ENCODE data around the gene TNFSF18.

The TNFSF18 gene

GRCh38 chr1:173038875-173039554 is 11.7 kb downstream of the TNFSF18 start:
- no peak for DNase-seq (ENCODE audit: low spot score)

DNA sequence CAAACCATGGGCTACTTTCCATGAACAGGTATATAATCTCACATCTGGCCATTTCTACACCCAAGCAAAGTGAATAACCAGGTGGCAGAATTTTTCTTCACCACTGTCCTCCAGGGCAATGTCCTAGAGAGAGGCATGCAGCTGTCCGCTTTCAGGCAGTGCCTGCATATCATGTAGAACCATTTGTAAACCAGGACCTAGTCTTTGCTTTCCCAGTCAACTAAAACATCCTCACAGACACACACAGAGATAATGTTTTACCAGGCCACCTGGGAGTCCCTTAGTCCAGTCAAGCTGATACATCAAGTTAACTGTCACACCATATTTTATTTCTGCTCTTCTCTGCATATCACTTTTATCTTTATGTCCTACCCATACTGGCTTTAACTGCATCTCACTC is 26.2 kb downstream of the TNFSF18 start:
- DNase-seq (ENCODE audit: low spot score) = no peak

- DNase-seq (ENCODE audit: low spot score) = no peak
Measured at GRCh38 chr1:173023343-173023742, 27.4 kb downstream of the TNFSF18 start.

DNA sequence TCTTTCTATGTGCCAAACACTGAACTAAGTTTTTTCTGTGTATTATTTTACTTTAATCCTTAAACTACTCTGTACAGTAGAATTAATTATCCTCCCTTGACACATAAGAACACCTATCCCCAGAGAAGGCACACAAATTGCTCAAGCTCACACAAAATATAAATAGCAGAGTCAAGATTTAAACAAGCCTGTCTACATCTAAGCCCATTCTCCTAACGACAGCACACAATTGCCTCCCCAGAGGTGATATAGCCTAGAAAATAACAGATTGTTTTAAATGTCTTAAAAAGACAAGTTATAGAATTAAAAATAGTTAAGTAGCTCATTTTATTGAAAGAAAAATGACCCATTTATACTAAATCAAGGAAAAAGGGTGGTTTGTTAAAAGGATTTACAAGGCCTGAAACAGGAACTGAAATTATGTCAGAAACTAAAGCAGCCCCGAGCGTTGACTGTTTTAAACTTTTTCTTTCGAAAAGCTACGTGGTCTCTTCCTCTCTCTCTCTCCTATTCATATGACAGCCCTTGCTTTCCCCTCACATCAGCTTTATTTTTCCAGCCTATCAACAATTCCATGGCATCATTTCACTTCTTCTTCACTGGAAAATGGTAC is 30.5 kb downstream of the TNFSF18 start:
- peak; percentile 47 for DNase-seq (ENCODE audit: low spot score)

- no peak for DNase-seq (ENCODE audit: low spot score)
Measured at GRCh38 chr1:173017792-173018191, 32.9 kb downstream of the TNFSF18 start.

DNA sequence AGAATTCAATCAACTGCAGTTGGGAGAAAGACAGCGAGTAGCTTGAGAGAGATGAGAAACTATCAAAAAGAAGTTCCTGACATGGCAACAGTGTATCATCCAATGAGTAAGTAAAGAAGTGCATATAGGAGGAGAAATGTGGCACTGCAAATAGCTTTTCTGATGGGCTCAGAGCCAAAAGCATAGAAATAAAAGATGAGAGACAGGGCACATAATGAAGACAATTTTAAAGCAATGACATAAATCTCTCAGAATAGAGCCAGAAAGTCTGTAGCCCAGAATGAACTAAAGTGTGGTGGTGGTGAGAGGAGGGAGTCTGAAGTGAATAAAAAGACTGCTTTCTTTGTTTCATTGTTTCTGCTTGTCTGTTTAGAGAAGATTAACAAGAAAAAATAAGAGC is 34.3 kb downstream of the TNFSF18 start:
- DNase-seq (ENCODE audit: low spot score) = no peak

- peak; percentile 31 for DNase-seq (ENCODE audit: low spot score)
Measured at GRCh38 chr1:173015629-173016028, 35.1 kb downstream of the TNFSF18 start.

DNA sequence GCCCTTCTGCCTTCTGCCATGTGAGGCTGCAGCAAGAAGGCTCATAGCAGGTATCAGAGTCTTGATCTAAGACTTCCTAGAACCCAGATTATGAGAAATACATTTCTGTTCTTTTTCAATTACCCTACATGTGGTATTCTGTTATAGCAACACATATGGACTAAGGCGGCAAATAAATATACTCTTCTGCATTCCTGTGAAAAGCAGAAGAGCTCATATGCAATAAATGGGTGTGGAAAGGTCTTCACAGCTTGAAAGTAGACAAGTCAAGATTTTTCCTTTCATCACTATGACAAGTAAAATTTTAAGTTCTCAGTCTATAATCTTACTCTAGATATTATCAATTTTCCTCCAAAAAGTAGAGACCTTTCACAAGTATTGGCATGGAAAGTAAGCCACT is 36.6 kb downstream of the TNFSF18 start:
- no peak for DNase-seq (ENCODE audit: low spot score)

GRCh38 chr1:173012126-173012525 is 38.6 kb downstream of the TNFSF18 start:
- no peak for DNase-seq (ENCODE audit: low spot score)

DNA sequence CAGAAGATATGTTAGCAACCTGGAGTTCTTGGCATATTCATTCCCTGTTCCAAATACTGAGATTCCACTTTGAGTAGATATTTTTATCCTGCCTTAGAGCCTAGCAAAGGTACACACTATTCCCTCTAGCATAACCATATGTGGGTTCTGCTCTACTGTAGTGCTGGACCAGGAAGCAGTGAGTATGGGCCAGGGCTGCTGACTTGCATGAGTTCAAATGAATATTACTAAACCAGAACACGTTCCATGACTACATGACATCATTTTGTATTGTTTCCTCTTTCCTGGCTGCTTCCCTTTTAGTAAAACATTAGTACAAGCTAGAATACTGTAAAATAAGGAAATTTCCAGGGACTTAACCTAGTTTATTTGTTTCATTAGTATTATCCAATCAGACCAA is 41.1 kb downstream of the TNFSF18 start:
- peak; percentile 16 for DNase-seq (ENCODE audit: low spot score)

- DNase-seq (ENCODE audit: low spot score) = no peak
Measured at GRCh38 chr1:173005196-173005864, 45.4 kb downstream of the TNFSF18 start.

DNA sequence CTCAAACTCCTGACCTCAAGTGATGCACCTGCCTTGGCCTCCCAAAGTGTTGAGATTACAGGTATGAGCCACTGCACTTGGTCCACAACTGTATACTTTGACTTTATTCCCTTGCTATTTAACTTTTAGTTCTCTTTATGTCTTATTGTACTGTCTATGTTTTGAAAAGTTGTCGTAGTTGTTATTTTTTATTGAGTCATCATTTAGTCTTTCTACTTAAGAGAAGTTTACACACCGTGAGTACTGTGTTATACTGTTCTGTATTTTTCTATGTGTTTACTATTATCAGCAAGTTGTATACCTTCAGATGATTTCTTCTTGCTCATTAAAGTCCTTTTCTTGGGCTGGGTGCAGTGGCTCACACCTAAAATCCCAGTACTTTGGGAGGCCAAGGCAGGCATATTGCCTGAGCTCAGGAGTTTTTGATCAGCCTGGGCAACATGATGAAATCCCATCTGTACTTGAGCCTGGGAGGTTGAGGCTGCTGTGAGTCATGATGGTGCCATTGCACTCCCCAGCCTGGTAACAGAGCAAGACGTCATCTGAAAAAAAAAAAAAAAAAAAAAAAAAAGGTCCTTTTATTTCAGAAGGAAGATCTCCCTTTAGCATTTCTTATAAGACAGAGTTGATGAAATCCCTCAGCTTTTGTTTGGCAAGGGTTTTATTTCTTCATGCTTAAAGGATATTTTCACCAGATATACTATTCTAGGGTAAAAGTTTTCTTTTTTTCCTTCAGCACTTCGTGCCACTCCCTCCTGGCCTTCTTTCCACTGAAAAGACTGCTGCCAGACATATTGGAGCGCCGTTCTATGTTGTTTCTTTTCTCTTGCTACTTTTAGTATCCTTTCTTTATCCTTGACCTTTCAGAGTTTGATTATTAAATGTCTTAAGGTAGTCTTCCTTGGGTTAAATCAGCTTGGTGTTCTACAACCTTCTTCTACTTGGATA is 47.6 kb downstream of the TNFSF18 start:
- DNase-seq (ENCODE audit: low spot score) = no peak

DNA sequence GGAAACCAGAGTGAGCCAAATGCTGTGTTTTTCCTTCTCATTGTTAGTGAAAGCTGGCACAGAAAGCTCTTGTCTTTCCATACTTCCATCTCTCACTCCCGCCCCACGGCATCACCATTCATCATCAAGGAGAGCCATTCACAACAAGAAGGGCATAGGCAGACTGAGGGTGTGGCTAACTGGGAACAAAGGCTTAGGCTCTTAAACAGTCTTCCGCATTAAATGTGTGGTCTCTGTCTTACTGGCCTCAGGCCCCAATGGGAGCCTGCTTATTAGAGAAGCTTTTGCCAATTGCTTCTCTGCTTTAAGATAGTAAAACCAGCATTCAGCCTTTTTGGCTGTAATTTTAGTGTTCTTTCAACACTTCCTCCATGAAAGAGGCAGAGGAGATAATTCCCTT is 51.4 kb downstream of the TNFSF18 start:
- DNase-seq (ENCODE audit: low spot score) = no peak

DNA sequence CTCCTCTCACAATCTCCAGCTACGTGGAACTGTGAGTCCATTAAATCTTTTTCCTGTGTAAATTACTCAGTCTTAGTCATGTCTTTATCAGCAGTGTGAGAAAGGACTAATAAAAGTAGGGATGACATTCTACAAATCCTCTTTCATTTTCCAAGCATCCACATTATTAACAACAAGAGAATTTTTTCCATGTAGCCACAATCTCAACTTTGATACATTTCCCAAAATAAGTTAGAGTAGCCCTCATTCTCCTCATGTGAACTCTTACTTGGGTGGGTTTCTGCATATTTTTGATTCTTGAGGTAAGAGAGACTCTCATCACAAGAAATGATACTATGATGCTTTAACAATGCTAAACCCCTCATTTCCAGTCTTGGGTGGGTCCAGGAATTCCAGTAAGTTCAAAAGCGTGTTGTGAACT is 52.8 kb downstream of the TNFSF18 start:
- no peak for DNase-seq (ENCODE audit: low spot score)

DNA sequence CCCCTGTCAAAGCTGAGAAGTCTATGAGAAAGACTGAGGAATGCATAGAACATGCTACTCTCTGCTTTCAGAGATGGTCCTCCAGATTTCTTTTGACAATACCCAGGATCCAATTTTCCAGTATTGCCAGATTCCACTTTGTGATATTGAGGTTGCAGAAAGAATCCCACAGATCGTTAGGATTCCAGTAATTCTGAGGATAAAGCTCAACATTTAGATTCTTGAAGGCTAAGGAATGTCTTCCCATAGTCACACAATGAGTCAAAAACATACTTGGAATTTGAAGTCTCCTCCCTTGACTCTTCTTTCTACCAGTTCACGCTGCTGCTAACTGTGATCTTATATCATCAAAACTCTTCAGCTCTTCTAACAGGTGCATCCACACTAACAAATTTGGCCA is 57.1 kb downstream of the TNFSF18 start:
- DNase-seq (ENCODE audit: low spot score) = no peak

DNA sequence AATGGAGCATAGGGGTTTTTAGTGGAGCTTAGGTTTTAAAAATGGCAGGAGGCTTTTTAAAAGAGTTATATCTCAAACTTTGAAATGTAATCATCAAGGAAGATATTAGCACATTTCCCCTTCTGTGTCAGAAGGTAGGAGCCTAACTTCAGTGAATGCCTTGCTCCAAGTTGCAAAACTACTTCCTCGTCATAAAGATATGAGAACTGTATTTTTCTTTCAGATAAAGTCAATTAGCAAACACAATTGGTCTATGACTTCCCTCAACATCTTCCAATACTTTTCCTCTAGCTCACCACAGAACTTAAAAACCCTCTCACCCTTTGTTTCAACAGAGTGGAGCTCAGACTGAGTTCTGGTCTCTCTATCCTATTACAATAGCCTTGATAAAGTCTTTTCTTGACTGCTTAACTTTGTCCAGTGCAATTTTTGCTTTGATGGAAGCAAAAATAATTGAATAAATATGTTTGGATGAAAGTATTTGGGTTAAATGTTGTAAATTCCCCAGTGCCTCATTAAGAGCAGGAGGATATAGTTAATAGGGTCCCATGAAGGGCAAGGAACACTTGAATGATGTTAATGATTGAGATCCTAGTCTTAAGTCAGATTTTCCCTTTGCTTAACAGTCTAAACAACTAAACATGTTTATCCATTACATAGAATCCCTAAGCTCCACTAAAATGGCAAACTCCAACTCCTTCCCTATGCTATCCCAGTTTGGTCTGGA is 58.9 kb downstream of the TNFSF18 start:
- no peak for DNase-seq (ENCODE audit: low spot score)

DNA sequence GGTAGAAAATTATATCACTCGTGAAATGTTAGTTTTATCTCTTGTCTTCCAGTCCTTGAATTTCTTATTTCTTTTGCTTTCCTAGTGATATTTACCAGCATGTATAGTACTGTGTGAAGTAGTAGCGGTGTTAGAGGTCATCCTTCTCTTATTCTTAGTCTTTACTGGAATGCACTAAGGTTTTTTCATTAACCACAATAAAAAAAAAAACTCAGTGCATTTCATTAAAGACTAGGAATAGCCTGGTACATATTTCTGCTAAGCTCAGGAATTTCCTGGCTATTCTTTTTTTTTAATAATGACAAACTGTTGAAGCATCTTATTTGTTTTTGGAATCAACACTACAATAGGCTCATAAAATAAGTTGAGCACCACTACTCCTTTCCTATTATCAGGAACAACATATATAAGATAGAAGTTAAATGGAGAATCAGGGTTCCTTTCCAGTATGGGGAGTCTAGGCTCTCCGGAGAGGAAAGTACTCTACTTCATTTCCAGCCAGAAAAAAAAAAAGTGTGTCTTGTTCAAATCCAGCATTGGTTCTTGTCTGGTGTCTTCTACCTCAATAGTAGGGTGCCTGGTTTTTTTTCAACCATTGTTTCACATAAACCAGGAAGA is 60.0 kb downstream of the TNFSF18 start:
- no peak for DNase-seq (ENCODE audit: low spot score)
